Loucy (cell line): Measurements from ENCODE around the gene NDUFC2.

Experiments
- H2AFZ ChIP-seq: fragments of 200-600 bp; sonication (generic); 2 replicates; pipeline ENCODE4 v1.6.0; 2016; ENCODE audit warnings: antibody characterized with exemption, mild to moderate bottlenecking, low read length, moderate library complexity
- H3F3A ChIP-seq: fragments of 200-600 bp; 2 replicates; pipeline ENCODE4 v1.6.0; 2016; ENCODE audit warnings: antibody characterized with exemption, low read depth, mild to moderate bottlenecking
- H3K27me3 ChIP-seq: fragments of 200-600 bp; sonication (generic); 2 replicates; pipeline ENCODE4 v1.6.1; 2014; ENCODE audit warnings: low read length, mild to moderate bottlenecking; ENCODE audit not compliant: insufficient read depth, poor library complexity, severe bottlenecking
- H3K36me3 ChIP-seq: fragments of 200-600 bp; sonication (generic); 2 replicates; pipeline ENCODE4 v1.6.1; 2016; ENCODE audit warnings: low read length; ENCODE audit not compliant: insufficient read depth
- H3K4me1 ChIP-seq: fragments of 200-600 bp; sonication (generic); 2 replicates; pipeline ENCODE4 v1.5.1; 2014; ENCODE audit warnings: low read length, mild to moderate bottlenecking; ENCODE audit not compliant: insufficient read depth, poor library complexity, severe bottlenecking
- H3K4me2 ChIP-seq: fragments of 200-600 bp; sonication (generic); 2 replicates; pipeline ENCODE4 v1.6.0; 2014; ENCODE audit warnings: antibody characterized with exemption, low read length, low read depth, mild to moderate bottlenecking; ENCODE audit not compliant: poor library complexity, severe bottlenecking
- H3K4me3 ChIP-seq: fragments of 200-600 bp; sonication (generic); 2 replicates; pipeline ENCODE4 v1.5.1; 2014; ENCODE audit warnings: low read length, mild to moderate bottlenecking, mixed read lengths; ENCODE audit not compliant: poor library complexity, severe bottlenecking
- H3K79me2 ChIP-seq: fragments of 200-600 bp; sonication (generic); 2 replicates; pipeline ENCODE4 v1.6.1; 2014; ENCODE audit warnings: low read length; ENCODE audit not compliant: insufficient read depth
- H3K9ac ChIP-seq: fragments of 200-600 bp; sonication (generic); 2 replicates; pipeline ENCODE4 v1.6.0; 2014; ENCODE audit warnings: mild to moderate bottlenecking, low read depth, low read length, moderate library complexity; ENCODE audit not compliant: poor library complexity, severe bottlenecking
- H3K9me2 ChIP-seq: fragments of 200-600 bp; sonication (generic); replicated peaks from 2 replicates; pipeline ENCODE4 v1.6.1; 2016; ENCODE audit warnings: low read depth, low read length, mixed read lengths
- H3K9me3 ChIP-seq: fragments of 200-600 bp; sonication (generic); 2 replicates; pipeline ENCODE4 v1.6.1; 2014; ENCODE audit warnings: mild to moderate bottlenecking, antibody characterized with exemption, low read length, low read depth; ENCODE audit not compliant: insufficient read depth
- H4K20me1 ChIP-seq: fragments of 200-600 bp; sonication (generic); 2 replicates; pipeline ENCODE4 v1.6.0; 2014; ENCODE audit warnings: antibody characterized with exemption, low read length, mild to moderate bottlenecking; ENCODE audit not compliant: insufficient read depth, poor library complexity, severe bottlenecking
- EZH2phosphoT487 ChIP-seq: fragments of 200-600 bp; IDR thresholded peaks from 2 replicates; pipeline ENCODE4 v1.6.1; 2018; ENCODE audit warnings: antibody characterized with exemption, mild to moderate bottlenecking, moderate library complexity, borderline replicate concordance
- TF ChIP-seq, protein P1 (sequence below): fragments of 200-600 bp; sonication (generic); conservative IDR thresholded peaks from 2 replicates; pipeline ENCODE4 v1.5.1; 2014; ENCODE audit warnings: mild to moderate bottlenecking, antibody characterized with exemption, low read length

NDUFC2 gene

DNA sequence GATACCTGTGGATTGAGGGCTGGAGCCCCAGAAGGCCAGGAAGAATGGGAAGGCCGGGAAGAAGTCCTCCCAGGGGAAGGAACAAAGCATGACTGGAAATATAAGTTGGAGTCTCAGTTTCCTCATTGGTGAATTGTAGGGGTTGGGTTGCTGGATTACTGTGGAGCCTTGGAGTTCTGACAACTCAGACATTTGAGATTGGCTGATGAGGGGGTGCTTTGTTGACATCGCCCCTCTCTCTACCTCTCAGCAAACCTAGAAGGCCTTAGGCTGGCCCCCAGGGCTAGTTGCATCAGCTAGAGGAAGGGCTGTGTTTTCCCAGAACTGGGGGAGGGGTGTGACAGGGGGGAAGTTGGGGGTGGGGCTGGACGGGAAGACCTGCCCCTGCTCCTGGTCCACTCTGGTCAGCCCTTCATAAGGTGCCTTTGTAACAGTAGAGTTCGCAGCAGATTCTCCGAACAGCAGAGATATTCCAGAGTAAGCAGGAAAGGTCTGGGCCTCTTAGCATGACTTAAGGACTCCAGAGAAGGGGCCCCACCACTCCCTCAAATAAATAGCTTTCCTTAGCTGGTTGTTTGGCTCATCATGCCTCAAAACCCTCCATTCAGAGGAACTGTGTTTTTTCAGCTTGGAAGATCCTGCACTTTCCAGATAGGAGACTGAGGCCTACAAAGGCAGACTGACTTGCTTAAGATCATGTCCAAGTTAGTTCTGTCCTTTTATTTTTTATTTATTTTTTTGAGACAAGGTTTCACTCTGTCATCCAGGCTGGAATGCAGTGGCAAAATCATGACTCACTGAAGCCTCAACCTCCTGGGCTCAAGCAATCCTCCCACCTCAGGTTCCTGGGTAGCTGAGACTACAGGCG, 28.5 kb downstream of the NDUFC2 start:
- no peaks in the 10 kb centered on the region for H3K9me3 ChIP-seq
- H3K27me3 ChIP-seq: no peaks in the 10 kb centered on the region
- H3K4me1 ChIP-seq: no peaks in the 10 kb centered on the region
- TF ChIP-seq EZH2phosphoT487: no peak
- TF ChIP-seq, protein P1, sequence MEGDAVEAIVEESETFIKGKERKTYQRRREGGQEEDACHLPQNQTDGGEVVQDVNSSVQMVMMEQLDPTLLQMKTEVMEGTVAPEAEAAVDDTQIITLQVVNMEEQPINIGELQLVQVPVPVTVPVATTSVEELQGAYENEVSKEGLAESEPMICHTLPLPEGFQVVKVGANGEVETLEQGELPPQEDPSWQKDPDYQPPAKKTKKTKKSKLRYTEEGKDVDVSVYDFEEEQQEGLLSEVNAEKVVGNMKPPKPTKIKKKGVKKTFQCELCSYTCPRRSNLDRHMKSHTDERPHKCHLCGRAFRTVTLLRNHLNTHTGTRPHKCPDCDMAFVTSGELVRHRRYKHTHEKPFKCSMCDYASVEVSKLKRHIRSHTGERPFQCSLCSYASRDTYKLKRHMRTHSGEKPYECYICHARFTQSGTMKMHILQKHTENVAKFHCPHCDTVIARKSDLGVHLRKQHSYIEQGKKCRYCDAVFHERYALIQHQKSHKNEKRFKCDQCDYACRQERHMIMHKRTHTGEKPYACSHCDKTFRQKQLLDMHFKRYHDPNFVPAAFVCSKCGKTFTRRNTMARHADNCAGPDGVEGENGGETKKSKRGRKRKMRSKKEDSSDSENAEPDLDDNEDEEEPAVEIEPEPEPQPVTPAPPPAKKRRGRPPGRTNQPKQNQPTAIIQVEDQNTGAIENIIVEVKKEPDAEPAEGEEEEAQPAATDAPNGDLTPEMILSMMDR: no peak
- H2AFZ ChIP-seq: no peak overlapping the region
- no peaks in the 10 kb centered on the region for H3K79me2 ChIP-seq
- H3F3A ChIP-seq: no peaks in the 10 kb centered on the region
- H3K9me2 ChIP-seq: no peaks in the 10 kb centered on the region
- H3K4me2 ChIP-seq: no peak overlapping the region
- no peak overlapping the region for H3K4me3 ChIP-seq
- H3K36me3 ChIP-seq: no peaks in the 10 kb centered on the region
- no peak overlapping the region for H3K9ac ChIP-seq
- no peaks in the 10 kb centered on the region for H4K20me1 ChIP-seq

DNA sequence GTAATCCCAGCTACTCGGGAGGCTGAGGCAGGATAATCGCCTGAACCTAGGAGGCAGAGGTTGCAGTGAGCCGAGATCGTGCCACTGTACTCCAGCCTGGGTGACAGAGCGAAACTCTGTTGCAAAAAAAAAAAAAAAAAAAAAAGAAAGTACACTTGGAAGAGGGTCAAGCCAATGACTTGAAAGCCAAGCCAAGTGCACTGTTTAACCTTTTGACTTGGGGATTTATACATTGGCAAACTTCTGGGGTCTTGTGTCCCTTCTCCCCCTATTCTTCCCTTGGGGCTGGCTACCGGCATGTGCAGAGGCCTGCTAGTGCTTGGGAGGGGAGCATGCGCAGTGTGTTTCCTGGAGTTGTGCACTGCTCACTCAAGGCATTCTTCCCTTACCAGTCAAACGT, 30.3 kb downstream of the NDUFC2 start:
- Histone ChIP-seq H3K9me2 (no peaks in the 10 kb centered on the region), H3K79me2 (no peaks in the 10 kb centered on the region), H3K36me3 (no peaks in the 10 kb centered on the region), H3K4me1 (no peaks in the 10 kb centered on the region), H3K9ac (no peak overlapping the region), H3K27me3 (no peaks in the 10 kb centered on the region), H3K4me2 (no peak overlapping the region), H3K9me3 (no peaks in the 10 kb centered on the region), H3F3A (no peaks in the 10 kb centered on the region), H3K4me3 (no peak overlapping the region), H4K20me1 (no peaks in the 10 kb centered on the region), H2AFZ (no peak overlapping the region)
- TF ChIP-seq EZH2phosphoT487: no peak
- TF ChIP-seq, protein P1: no peak

DNA sequence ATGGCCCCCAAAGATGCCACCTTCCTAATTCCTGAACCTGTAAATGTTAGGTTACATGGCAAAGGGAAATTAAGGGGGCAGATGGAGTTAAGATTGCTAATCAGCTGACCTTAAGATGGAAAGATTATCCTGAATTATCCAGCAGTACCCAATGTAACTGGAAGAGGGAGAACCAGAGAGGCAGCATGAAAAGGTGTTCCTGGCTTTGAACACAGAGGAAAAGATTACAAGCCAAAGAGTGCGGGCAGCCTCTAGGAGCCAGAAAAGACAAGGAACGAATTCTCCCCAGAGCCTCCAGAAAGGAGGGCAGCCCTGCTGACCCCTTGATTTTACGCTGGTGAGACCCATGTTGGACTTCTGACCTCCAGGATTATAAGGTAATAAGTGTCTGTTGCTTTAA, 31.1 kb downstream of the NDUFC2 start:
- Histone ChIP-seq H3F3A (no peaks in the 10 kb centered on the region), H3K4me1 (no peaks in the 10 kb centered on the region), H3K9me3 (no peaks in the 10 kb centered on the region), H3K4me3 (no peak overlapping the region), H3K27me3 (no peaks in the 10 kb centered on the region), H3K4me2 (no peak overlapping the region), H4K20me1 (no peaks in the 10 kb centered on the region), H3K36me3 (no peaks in the 10 kb centered on the region), H3K79me2 (no peaks in the 10 kb centered on the region), H2AFZ (no peak overlapping the region), H3K9me2 (no peaks in the 10 kb centered on the region), H3K9ac (no peak overlapping the region)
- no peak for TF ChIP-seq EZH2phosphoT487
- TF ChIP-seq, protein P1: no peak
